Ureter (tissue), 1 donor: ENCODE results near the gene OXCT2. TPM values are rescaled to one million over a fixed set of nuclear protein-coding genes. Genes with fewer than 3 reads are reported as not detected.

ENCODE experiments used
- DNase-seq: peaks from one replicate; pipeline ENCODE4 v3.0.0-alpha.2; 2020; ENCODE audit warnings: low spot score
- total RNA-seq: library from RNA; stranded (reverse); gene quantifications from one replicate; pipeline ENCODE4 v1.2.4, GENCODE V29; 2023
- donor health status: DM: yes; HTN: yes; CAD: no.

OXCT2 gene
- total RNA-seq, 1 donor from 2014 or later, result 1.1 TPM

DNA sequence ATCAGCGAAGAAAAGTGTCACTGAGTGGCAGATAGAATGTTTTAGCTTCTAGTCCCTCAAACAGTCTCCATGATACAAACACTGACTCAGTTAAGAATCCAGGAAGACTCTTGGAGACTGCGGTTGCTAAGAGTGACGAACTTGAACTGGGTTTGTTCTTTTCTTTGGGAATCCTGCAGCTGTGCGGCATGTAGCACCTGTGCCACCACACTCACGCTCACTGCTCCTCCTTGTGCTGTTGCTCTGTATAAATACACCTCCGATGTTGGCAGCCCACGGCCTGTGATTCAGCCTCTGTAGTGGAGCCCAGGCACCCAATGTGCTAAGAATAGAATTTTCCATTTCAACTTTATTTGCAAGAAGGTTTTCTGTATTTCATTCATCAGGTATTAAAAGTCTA lies 38.0 kb downstream of the OXCT2 start:
- DNase-seq, result peak; percentile 18

DNA sequence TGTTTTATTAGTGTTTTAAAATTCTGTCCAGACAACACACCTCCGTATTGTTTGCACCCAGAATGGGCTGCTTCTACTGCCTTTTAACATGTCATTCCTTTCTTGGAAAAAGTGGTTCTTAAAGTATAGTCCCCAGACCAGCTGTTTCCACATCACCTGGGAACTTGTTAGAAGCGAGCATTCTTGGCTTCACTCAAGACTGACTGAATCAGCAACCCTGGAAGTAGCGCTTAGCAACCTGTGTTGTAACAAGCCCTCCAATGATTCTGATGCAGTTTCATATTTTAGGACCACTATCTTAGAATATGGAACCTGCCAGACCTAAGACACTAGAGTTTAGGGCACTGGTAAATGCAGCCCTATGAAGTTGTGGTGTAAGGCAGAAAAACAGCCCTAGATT lies 38.4 kb downstream of the OXCT2 start:
- DNase-seq, result no peak

DNA sequence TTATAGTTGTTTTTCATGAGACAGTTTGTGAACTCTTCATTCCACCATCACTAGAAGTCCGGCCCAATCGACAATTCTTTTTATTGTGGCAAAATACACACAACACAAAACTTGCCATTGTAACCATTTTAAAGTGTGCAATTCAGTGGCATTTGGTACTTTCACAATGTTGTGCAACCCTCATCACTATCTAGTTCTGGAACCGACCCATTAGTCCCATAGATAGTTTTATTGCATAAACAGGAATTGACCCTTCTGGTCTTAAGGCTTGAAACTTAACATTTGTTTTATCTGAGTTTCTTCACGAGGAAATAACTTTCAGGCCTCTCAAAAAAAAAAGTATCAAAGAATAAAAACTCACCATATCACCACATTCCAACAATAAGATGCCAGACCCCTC lies 41.3 kb downstream of the OXCT2 start:
- no peak for DNase-seq

DNA sequence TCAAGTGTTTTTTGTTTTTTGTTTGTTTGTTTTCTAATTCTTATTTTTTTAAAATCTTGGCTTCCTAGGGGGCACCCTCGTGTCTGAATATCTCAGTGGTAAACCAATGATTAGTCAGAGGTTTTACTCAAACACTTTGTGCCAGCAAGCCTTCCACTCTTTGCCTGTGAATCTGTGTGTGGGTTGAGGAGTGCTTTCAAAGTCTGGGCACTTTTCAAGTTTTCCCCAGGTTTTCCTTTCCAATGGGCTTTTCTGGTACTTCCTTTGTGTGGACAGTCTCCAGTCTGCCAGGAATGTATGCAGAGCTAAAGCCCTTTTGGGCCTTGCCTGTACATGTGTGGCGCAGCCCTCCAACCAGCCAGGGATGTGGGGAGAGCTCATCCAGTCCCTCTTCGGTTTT lies 42.1 kb downstream of the OXCT2 start:
- no peak for DNase-seq

DNA sequence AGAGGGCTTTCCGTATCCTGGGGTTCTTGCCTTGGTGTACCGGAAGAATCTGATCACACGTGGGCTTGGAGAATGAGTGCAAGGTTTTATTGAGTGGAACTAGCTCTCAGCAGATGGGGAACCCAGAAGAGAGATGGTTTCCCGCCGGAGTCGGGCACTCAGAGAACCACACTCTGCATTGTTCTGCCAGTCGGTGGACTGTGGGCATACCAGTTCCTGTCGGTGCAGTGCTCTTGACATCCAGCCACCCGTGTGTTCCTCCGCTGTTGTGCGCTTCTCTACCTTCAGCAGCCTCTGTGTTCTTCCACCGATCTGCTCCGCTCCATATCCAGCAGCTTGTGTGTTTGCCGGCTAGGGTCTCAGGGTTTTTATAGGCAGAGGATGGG lies 43.2 kb downstream of the OXCT2 start:
- DNase-seq, result no peak

DNA sequence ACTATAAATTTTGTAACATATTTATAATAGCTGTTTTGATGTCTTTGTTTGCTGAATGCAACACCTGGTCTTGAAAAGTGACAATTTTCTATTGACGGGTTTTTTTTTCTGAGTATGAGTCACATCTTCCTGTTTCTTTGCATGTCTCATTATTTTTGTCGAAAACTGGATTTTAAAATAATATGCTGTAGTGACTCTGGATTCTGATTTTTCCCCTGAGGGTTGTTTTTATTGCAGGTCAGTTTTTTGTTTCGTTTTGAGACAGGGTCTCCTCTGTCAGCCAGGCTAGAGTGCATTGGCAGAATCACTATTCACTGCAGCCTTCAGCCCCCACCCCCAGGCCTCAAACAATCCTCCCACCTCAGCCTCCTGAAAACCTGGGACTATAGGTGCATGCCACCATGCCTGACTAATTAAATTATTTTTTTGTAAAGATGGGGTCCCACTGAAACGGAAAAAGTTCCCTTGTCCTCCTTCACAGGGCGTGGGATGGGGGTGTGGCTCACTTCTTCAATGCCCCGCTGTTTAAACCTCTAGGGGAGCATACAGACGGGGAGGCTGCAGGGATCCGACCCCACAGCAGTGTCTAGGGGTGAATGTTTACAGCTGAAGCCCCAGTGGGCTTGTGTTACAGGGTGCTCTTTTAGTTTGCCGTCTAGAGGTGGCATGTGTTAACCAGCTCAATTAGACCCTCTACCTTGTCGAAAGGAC lies 43.8 kb downstream of the OXCT2 start:
- no peak for DNase-seq

DNA sequence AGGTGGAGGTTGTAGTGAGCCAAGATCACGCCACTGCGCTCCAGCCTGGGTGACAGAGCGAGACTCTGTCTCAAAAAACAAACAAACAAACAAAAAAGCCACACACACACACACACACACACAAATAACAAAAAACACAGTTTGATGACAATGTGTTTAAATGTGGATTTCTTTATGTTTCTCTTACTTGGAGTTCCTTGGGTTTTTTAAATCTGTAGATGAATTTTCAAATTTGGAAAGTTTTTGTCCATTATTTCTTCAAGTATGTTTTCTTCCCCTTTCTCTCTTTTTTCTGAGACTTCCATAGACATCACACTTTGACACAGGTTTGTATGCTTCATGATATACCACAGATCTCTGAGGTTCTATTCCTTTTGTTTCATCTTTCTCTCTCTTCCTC lies 44.5 kb downstream of the OXCT2 start:
- no peak for DNase-seq

DNA sequence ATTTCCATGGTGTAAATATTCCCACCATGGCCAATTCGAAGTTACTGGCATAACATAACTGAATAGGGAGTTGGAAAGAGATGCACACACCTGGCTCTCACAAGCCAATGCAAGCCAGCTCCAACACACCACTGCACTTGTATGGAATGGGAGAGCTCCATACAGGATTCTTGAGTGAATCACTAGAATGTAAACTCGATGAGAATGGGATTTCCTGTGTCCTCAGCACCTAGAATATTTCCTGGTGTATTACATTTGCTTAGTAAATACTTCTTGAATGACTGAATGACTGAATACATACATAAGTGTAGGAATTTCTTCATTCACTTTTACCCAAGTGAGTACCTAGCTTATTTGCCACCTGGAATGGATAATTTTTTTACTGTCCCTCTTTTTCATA lies 48.7 kb downstream of the OXCT2 start:
- DNase-seq, result no peak

DNA sequence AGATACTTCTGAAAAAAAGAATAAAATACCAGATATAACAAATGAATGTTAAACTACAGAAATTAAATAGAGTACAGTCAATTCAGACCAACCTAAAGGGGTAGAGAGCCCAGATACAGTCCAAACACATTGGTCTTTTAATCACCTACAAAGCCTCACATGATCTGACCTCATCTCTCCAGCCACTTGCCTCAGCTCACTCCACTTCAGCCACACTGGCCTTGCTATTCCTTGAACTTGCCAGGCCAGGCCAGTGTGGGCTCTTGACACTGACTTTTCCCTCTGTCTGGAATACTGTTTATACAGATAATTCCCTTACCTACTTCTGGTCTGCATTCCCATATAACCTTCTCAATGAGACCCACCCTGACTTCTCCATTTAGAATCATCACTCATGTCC lies 49.5 kb downstream of the OXCT2 start:
- DNase-seq, result no peak

DNA sequence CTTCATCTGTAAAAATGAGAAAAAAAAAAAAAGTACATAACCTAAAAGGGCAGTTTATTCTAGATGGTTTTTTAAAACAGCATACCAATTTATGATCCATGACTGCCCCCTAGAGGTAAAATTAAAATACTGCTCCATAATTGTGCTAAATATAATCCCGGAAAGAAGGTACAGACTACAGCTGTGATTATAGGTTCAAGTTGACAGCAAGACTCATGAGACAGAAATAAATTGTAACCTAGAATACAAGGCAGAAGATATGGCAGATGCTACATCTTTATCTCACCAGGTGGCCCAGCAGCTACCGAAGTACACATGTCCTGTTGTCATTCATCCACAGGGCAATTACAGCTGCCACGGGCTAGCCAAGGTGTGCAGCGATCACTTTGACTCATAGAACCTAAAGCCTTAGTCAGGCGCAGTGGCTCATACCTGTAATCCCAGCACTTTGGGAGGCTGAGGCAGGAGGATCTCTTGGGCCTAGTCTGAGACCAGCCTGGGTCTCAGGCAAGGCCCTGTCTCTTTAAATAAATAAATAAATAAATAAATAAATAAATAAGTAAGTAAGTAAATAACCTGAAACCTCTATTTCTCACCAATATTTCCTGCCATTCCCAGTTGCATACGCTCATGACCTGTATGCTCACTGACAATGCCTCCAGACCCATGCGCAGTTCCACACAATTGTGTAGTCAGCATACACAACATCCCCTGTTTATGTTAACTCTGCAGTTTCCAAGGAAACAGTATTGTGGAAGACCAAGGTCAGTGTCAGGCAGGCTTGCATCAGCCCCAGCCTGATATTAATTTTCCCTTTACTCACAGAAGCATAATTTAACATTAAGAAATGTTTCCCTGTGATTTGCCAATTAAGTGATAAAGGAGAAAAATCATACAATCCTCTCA lies 50.8 kb downstream of the OXCT2 start:
- no peak for DNase-seq

Other genes starting within 250 kb of the OXCT2 start
- gene PABPC4, start 194.6 kb downstream of the OXCT2 start, total RNA-seq, result 360 TPM
- gene HEYL, start 131.7 kb downstream of the OXCT2 start, total RNA-seq, result 8.2 TPM
- not detected for gene NT5C1A, start 99.2 kb downstream of the OXCT2 start, total RNA-seq
- gene HPCAL4, start 79.9 kb downstream of the OXCT2 start, total RNA-seq, result not detected
- 62.4 TPM for gene PPIE, start 32.5 kb downstream of the OXCT2 start, total RNA-seq
- gene BMP8B, start 17.5 kb upstream of the OXCT2 start, total RNA-seq, result 3.7 TPM
- 54.0 TPM for gene TRIT1, start 112.2 kb upstream of the OXCT2 start, total RNA-seq
- gene MYCL, start 130.6 kb upstream of the OXCT2 start, total RNA-seq, result 84.3 TPM
- 28.5 TPM for gene MFSD2A, start 183.8 kb upstream of the OXCT2 start, total RNA-seq